Gastroesophageal sphincter (tissue), 3 donors: ENCODE data around the gene RAP1GAP2.

Experiments
- CTCF ChIP-seq, 4 experiments: fragments of 200-600 bp in 2 of 4; fragments of 450-650 bp in 2 of 4; sonication (generic) in 1 of 4; IDR thresholded peaks; one replicate each; pipeline ENCODE4 v1.5.1; 2017 to 2019; ENCODE audit warnings: antibody characterized with exemption in 4 of 4, mild to moderate bottlenecking in 2 of 4, moderate library complexity in 2 of 4
- EP300 ChIP-seq: sonication (generic); formaldehyde crosslinking; IDR thresholded peaks from one replicate; pipeline ENCODE4 v1.6.1; 2017; ENCODE audit warnings: antibody characterized with exemption, mild to moderate bottlenecking
- POLR2A ChIP-seq, 2 donors: fragments of 450-650 bp; IDR thresholded peaks; one replicate each; pipeline ENCODE4 v1.6.1; 2017; ENCODE audit warnings: antibody characterized with exemption in 2 of 2, mild to moderate bottlenecking in 2 of 2, moderate library complexity in 1 of 2

DNA sequence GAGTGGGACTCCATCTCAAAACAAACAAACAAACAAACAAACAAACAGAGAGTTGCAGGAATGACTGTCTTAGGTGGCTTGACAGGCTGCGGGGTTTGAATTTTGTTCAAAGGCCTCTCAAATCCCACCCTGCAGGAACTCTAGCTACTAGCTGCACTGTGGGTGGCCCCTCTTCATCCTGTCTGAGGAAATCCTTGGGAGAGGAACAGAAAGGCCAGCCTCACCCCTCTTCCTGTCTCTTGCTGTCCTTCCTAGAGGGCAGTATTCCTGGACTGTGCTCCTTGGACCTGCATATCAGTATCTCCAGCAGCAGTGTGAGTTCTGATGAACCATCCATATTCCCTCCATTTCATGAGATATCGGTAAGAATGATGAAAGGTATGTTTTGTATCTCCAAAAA is 44.7 kb upstream of the RAP1GAP2 start:
- TF ChIP-seq CTCF (IDR thresholded peaks at IDR 0.05) (no peak), EP300 (no peak), POLR2A (IDR thresholded peaks at IDR 0.05) (no peak)
